ENCODE measurements around the gene ANO3.

GRCh38 chr11:26698224-26698623, 366.3 kb downstream of the ANO3 start:
- no peak for TF ChIP-seq CTCF (conservative IDR thresholded peaks at IDR 0.05)
- no peak for TF ChIP-seq EZH2 (IDR thresholded peaks at IDR 0.05; ENCODE audit: low read depth)

Data from PC-9 (cell line).